Measurements from ENCODE around the gene INPP4B.
A peak's percentile ranks its signal among the peaks of the same experiment; 100 is the strongest.

Gene INPP4B

DNA sequence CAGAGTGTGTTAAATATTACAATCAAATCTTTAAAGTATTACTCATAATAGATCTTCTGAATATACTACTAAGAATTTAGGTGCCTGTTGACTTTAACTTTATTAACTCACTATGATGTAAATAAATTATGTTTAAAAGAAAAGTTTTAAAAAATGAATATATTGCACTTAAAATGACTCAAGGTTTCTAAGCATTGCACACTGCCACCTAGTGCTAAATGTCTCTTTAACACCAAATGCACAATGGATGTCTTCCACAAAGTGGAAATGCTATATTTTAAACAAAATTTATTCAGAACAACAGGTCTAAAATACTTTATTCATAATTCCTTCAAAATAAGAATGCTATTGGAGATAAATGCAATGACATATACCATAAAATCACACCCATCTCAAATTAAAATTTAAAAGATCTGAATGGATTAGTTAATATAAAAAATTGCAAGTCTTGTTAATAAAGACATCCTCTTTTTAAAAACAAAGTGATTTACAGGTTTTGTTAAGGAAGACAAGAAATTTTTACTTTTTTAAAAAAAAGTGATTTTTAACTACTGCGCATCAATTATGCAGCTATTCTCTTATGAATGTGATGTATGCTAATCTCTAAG lies 5.5 kb downstream of the INPP4B start:
- Histone ChIP-seq H3K36me3 (ENCODE audit: insufficient read depth, low read length) (no peaks in the 10 kb centered on the region), H3K9me3 (ENCODE audit: insufficient read depth, low read length, severe bottlenecking) (no peaks in the 10 kb centered on the region), H3K4me3 (ENCODE audit: low read depth in 1 of 2, low read length in 2 of 2) (no peak overlapping the region), H3K4me1 (ENCODE audit: insufficient read depth, low read length) (peaks cover 38% of the 10 kb centered on the region), H3K9ac (ENCODE audit: low read depth, low read length) (no peak overlapping the region), H3K27me3 (ENCODE audit: insufficient read depth, low read length, poor library complexity) (no peaks in the 10 kb centered on the region), H2AFZ (ENCODE audit: low read depth, low read length) (no peak overlapping the region), H4K20me1 (ENCODE audit: insufficient read depth, low read length) (no peaks in the 10 kb centered on the region), H3K4me2 (ENCODE audit: insufficient read depth, low read length) (no peak overlapping the region), H3K79me2 (ENCODE audit: insufficient read depth, low read length) (peaks cover 11% of the 10 kb centered on the region), H3K27ac (ENCODE audit: low read length) (no peak overlapping the region)
- ATAC-seq (ENCODE audit: insufficient read depth, low read depth) (peak; percentile 62), DNase-seq (no peak)
- TF ChIP-seq EZH2 (IDR thresholded peaks at IDR 0.05; ENCODE audit: borderline replicate concordance, low read depth, low read length, severe bottlenecking): no peak
- TF ChIP-seq, protein P1, sequence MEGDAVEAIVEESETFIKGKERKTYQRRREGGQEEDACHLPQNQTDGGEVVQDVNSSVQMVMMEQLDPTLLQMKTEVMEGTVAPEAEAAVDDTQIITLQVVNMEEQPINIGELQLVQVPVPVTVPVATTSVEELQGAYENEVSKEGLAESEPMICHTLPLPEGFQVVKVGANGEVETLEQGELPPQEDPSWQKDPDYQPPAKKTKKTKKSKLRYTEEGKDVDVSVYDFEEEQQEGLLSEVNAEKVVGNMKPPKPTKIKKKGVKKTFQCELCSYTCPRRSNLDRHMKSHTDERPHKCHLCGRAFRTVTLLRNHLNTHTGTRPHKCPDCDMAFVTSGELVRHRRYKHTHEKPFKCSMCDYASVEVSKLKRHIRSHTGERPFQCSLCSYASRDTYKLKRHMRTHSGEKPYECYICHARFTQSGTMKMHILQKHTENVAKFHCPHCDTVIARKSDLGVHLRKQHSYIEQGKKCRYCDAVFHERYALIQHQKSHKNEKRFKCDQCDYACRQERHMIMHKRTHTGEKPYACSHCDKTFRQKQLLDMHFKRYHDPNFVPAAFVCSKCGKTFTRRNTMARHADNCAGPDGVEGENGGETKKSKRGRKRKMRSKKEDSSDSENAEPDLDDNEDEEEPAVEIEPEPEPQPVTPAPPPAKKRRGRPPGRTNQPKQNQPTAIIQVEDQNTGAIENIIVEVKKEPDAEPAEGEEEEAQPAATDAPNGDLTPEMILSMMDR (IDR thresholded peaks at IDR 0.05; ENCODE audit: borderline replicate concordance, extremely low read depth, low read length, poor library complexity, severe bottlenecking): peak; percentile 83

DNA sequence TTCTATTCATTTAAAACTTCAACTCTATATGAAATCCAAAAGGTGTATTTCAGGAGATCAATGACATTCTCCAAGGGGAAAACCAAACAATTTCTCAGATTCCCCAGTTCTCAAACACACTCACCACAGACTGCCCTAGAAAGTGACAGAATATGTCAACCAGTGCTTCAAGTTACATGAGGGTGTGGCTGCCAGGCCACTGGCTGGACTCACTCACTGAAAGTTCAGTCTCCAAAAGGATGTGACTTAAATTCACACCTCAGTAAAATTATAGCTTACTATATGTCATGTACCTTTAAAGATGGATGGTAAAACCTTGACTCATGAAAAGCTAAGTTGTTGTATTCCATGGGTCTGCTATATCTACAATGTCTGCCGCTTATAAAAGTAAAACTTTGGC lies 7.3 kb downstream of the INPP4B start:
- DNase-seq (no peak), ATAC-seq (ENCODE audit: insufficient read depth, low read depth) (no peak)
- Histone ChIP-seq H3K27ac (ENCODE audit: low read length) (no peak overlapping the region), H3K9me3 (ENCODE audit: insufficient read depth, low read length, severe bottlenecking) (no peaks in the 10 kb centered on the region), H3K79me2 (ENCODE audit: insufficient read depth, low read length) (peaks cover 6% of the 10 kb centered on the region), H2AFZ (ENCODE audit: low read depth, low read length) (no peak overlapping the region), H3K4me3 (ENCODE audit: low read depth in 1 of 2, low read length in 2 of 2) (no peak overlapping the region), H3K4me1 (ENCODE audit: insufficient read depth, low read length) (peaks cover 24% of the 10 kb centered on the region), H3K36me3 (ENCODE audit: insufficient read depth, low read length) (no peaks in the 10 kb centered on the region), H3K27me3 (ENCODE audit: insufficient read depth, low read length, poor library complexity) (no peaks in the 10 kb centered on the region), H4K20me1 (ENCODE audit: insufficient read depth, low read length) (no peaks in the 10 kb centered on the region), H3K9ac (ENCODE audit: low read depth, low read length) (no peak overlapping the region), H3K4me2 (ENCODE audit: insufficient read depth, low read length) (no peak overlapping the region)
- TF ChIP-seq, protein P1 (IDR thresholded peaks at IDR 0.05; ENCODE audit: borderline replicate concordance, extremely low read depth, low read length, poor library complexity, severe bottlenecking): no peak
- no peak for TF ChIP-seq EZH2 (IDR thresholded peaks at IDR 0.05; ENCODE audit: borderline replicate concordance, low read depth, low read length, severe bottlenecking)

DNA sequence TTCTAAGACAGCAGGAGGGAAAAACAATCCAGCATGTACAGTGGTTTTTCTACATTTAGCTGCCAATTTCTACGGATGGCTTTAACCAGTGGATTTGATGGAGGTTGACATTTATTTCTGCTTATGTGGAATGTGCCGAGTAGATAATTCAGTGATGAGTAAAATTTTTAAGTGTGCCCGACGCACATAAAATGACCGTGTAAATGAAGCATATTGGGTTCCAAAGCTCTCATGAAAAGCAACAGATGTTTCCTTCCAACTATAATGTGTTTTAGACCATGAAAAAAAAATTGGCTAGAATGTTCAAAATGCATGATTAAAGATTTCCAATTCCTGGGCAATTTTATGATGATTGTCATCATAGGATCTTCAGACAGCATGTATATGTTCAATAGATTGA lies 14.1 kb downstream of the INPP4B start:
- Histone ChIP-seq H3K9ac (ENCODE audit: low read depth, low read length) (no peak overlapping the region), H3K9me3 (ENCODE audit: insufficient read depth, low read length, severe bottlenecking) (no peaks in the 10 kb centered on the region)
- ATAC-seq (ENCODE audit: insufficient read depth, low read depth): no peak

More for the DNA sequence above, 14.1 kb downstream of the INPP4B start:
- no peaks in the 10 kb centered on the region for H4K20me1 ChIP-seq (ENCODE audit: insufficient read depth, low read length)
- DNase-seq: no peak
- no peaks in the 10 kb centered on the region; the same call in 1 of the 2 replicates for H3K79me2 ChIP-seq (ENCODE audit: insufficient read depth, low read length)
- no peak for TF ChIP-seq EZH2 (IDR thresholded peaks at IDR 0.05; ENCODE audit: borderline replicate concordance, low read depth, low read length, severe bottlenecking)
- TF ChIP-seq, protein P1 (IDR thresholded peaks at IDR 0.05; ENCODE audit: borderline replicate concordance, extremely low read depth, low read length, poor library complexity, severe bottlenecking): no peak
- no peaks in the 10 kb centered on the region for H3K36me3 ChIP-seq (ENCODE audit: insufficient read depth, low read length)
- H3K4me3 ChIP-seq (ENCODE audit: low read depth in 1 of 2, low read length in 2 of 2): no peak overlapping the region
- H2AFZ ChIP-seq (ENCODE audit: low read depth, low read length): no peak overlapping the region
- H3K27ac ChIP-seq (ENCODE audit: low read length): no peak overlapping the region
- peaks cover 3% of the 10 kb centered on the region; the same call in 1 of the 2 replicates for H3K4me1 ChIP-seq (ENCODE audit: insufficient read depth, low read length)
- H3K27me3 ChIP-seq (ENCODE audit: insufficient read depth, low read length, poor library complexity): no peaks in the 10 kb centered on the region
- H3K4me2 ChIP-seq (ENCODE audit: insufficient read depth, low read length): no peak overlapping the region

Data from DND-41 (cell line).